HepG2 (cell line): ENCODE data around the gene RAB18. TPM values are rescaled to one million over a fixed set of nuclear protein-coding genes. Genes with fewer than 3 reads are reported as not detected.

ENCODE experiments used
- BHLHE40 ChIP-seq: IDR thresholded peaks from 2 replicates; pipeline ENCODE4 v1.6.1; 2011; ENCODE audit warnings: low read length, improper control_type of control experiment
- CHD4 ChIP-seq: fragments of 200-600 bp; sonication (generic); IDR thresholded peaks from 2 replicates; pipeline ENCODE4 v1.7.0; 2017; ENCODE audit warnings: mild to moderate bottlenecking, low read length, borderline replicate concordance
- EEA1 ChIP-seq: sonication (generic); formaldehyde crosslinking; IDR thresholded peaks from 2 replicates; pipeline ENCODE4 v1.5.1; 2020; ENCODE audit warnings: mild to moderate bottlenecking, missing genetic modification reagents, borderline replicate concordance
- ELF3 ChIP-seq: IDR thresholded peaks from 2 replicates; pipeline ENCODE4 v1.6.1; 2016; ENCODE audit warnings: missing genetic modification reagents, missing compliant biosample characterization
- HMG20A ChIP-seq: IDR thresholded peaks from 2 replicates; pipeline ENCODE4 v1.6.1; 2016; ENCODE audit warnings: borderline replicate concordance
- KDM3A ChIP-seq: IDR thresholded peaks from 2 replicates; pipeline ENCODE4 v1.6.1; 2018; ENCODE audit warnings: low read depth, missing compliant biosample characterization
- LCORL ChIP-seq, 2 experiments: fragments of 450-650 bp in 1 of 2; sonication (generic) in 1 of 2; formaldehyde crosslinking in 1 of 2; IDR thresholded peaks; 2 replicates each; pipeline versions ENCODE4 v1.5.0 to v1.6.1; 2017 to 2020; ENCODE audit warnings: antibody characterized with exemption in 1 of 2, missing genetic modification reagents in 1 of 2
- MAZ ChIP-seq, 2 experiments: sonication (generic) in 1 of 2; formaldehyde crosslinking in 1 of 2; IDR thresholded peaks; 2 replicates each; pipeline versions ENCODE4 v1.5.0 to v1.6.1; 2012 to 2020; ENCODE audit warnings: low read depth in 2 of 2, mild to moderate bottlenecking in 2 of 2, borderline replicate concordance in 1 of 2, improper control_type of control experiment in 1 of 2, low read length in 1 of 2, missing genetic modification reagents in 1 of 2, moderate library complexity in 1 of 2
- MXD4 ChIP-seq: IDR thresholded peaks from 2 replicates; pipeline ENCODE4 v1.6.1; 2016; ENCODE audit warnings: mild to moderate bottlenecking, missing biosample characterization, missing genetic modification reagents
- NFYB ChIP-seq: sonication (generic); formaldehyde crosslinking; IDR thresholded peaks from 2 replicates; pipeline ENCODE4 v1.4.0; 2020; ENCODE audit warnings: missing genetic modification reagents
- PHF20 ChIP-seq: sonication (generic); formaldehyde crosslinking; IDR thresholded peaks from 2 replicates; pipeline ENCODE4 v1.5.0; 2020; ENCODE audit warnings: mild to moderate bottlenecking, missing genetic modification reagents
- PRDM15 ChIP-seq: sonication (generic); formaldehyde crosslinking; IDR thresholded peaks from 2 replicates; pipeline ENCODE4 v1.4.0; 2020; ENCODE audit warnings: missing genetic modification reagents
- SAFB2 ChIP-seq: sonication (generic); formaldehyde crosslinking; IDR thresholded peaks from 2 replicates; pipeline ENCODE4 v1.5.1; 2020; ENCODE audit warnings: missing genetic modification reagents, low read depth, mild to moderate bottlenecking, borderline replicate concordance
- ZBTB34 ChIP-seq: sonication (generic); formaldehyde crosslinking; IDR thresholded peaks from 2 replicates; pipeline ENCODE4 v1.8.0; 2022; ENCODE audit warnings: mild to moderate bottlenecking, missing genetic modification reagents
- ZBTB49 ChIP-seq: sonication (generic); formaldehyde crosslinking; IDR thresholded peaks from 2 replicates; pipeline ENCODE4 v1.4.0; 2020; ENCODE audit warnings: missing genetic modification reagents, borderline replicate concordance
- ZNF614 ChIP-seq: IDR thresholded peaks from 2 replicates; pipeline ENCODE4 v1.6.1; 2018; ENCODE audit warnings: missing biosample characterization, missing genetic modification reagents, inconsistent platforms, borderline replicate concordance
- ZNF737 ChIP-seq: sonication (generic); formaldehyde crosslinking; IDR thresholded peaks from 2 replicates; pipeline ENCODE4 v1.5.0; 2020; ENCODE audit warnings: missing genetic modification reagents, mild to moderate bottlenecking, borderline replicate concordance
- ZNF749 ChIP-seq: sonication (generic); formaldehyde crosslinking; IDR thresholded peaks from 2 replicates; pipeline ENCODE4 v1.8.0; 2022; ENCODE audit warnings: mild to moderate bottlenecking, missing genetic modification reagents, moderate library complexity, borderline replicate concordance
- polyA plus RNA-seq, 8 experiments: library from polyadenylated mRNA; depleted of rRNA in 3 of 8; stranded (reverse) in 7 of 8; unstranded in 1 of 8; fragments of >200 nt; fragmentation: Illumina TruSeq in 4 of 8; extraction: Trizol in 4 of 8; gene quantifications; 2 replicates each; pipeline versions ENCODE4 v1.2.1 to v1.2.3, GENCODE V29; 2011 to 2016; ENCODE audit warnings: low read depth in 4 of 8, missing spikeins in 1 of 8, mixed read lengths in 1 of 8; ENCODE audit not compliant: insufficient read depth in 1 of 8
- total RNA-seq, 5 experiments: library from RNA; depleted of rRNA; stranded (reverse); fragments of >200 nt; fragmentation: Illumina TruSeq; extraction: Trizol; gene quantifications; 2 replicates each; pipeline ENCODE4 v1.2.3, GENCODE V29; 2016; ENCODE audit warnings: low read depth in 1 of 5

The RAB18 gene
- total and polyA plus RNA-seq, 2 of the 13 experiments (the other 11 are each of a cell fraction or from before 2014, with no cell fraction given): 22.3 to 69.1 TPM

- TF ChIP-seq LCORL (IDR thresholded peaks at IDR 0.05) (no peak), LCORL (CRISPR knock-in tag; IDR thresholded peaks at IDR 0.05) (peak; percentile 56; the same call in 1 of the 2 replicates), ZNF614 (CRISPR knock-in tag) (peak; percentile 86), KDM3A (CRISPR knock-in tag) (peak; percentile 54; the same call in 1 of the 2 replicates), HMG20A (CRISPR knock-in tag) (no peak), ZBTB49 (CRISPR knock-in tag) (no peak), CHD4 (no peak), EEA1 (peak; percentile 84; the same call in 1 of the 2 replicates), ZBTB34 (no peak), ZNF737 (CRISPR knock-in tag) (peak; percentile 74; the same call in 1 of the 2 replicates), NFYB (CRISPR knock-in tag) (no peak), BHLHE40 (0 out of 2 replicates have a peak, but pooled peaks have one; percentile 39), PRDM15 (CRISPR knock-in tag) (peak; percentile 84), ZNF749 (CRISPR knock-in tag) (no peak), PHF20 (CRISPR knock-in tag) (peak; percentile 96), MAZ (IDR thresholded peaks at IDR 0.05; ENCODE audit: borderline replicate concordance, low read depth, low read length) (0 out of 2 replicates have a peak, but pooled peaks have one; percentile 25), MAZ (CRISPR knock-in tag; IDR thresholded peaks at IDR 0.05; ENCODE audit: low read depth) (peak; percentile 54), MXD4 (CRISPR knock-in tag) (peak; percentile 63; the same call in 1 of the 2 replicates), ELF3 (CRISPR knock-in tag) (peak; percentile 87), SAFB2 (CRISPR knock-in tag) (0 out of 2 replicates have a peak, but pooled peaks have one; percentile 79)
Measured at GRCh38 chr10:27504007-27504807, at the start of gene RAB18 (continued).
